BJ (cell line): ENCODE data around the gene CCDC192. TPM values are rescaled to one million over a fixed set of nuclear protein-coding genes. Genes with fewer than 3 reads are reported as not detected.

Source experiments
- CTCF ChIA-PET: fragments of 350-600 bp; formaldehyde crosslinking; extraction: SDS; loops from one replicate; lab custom pipeline; 2021; ENCODE audit warnings: antibody characterized with exemption, inconsistent platforms; lab: Yijun Ruan, JAX
- POLR2A ChIA-PET: fragments of 300-600 bp; sonication (Branson Sonifier 250); formaldehyde crosslinking; extraction: SDS; loops from one replicate; lab custom pipeline; 2021; ENCODE audit warnings: antibody characterized with exemption; lab: Charles Lee
- DNase-seq: peaks from one replicate; pipeline ENCODE4 v3.0.0-alpha.2; 2011; ENCODE audit warnings: low read depth
- H3K27me3 ChIP-seq: 2 replicates; pipeline ENCODE4 v1.6.0; 2011; ENCODE audit warnings: low read length; ENCODE audit not compliant: control insufficient read depth, insufficient read depth
- H3K36me3 ChIP-seq: 2 replicates; pipeline ENCODE4 v1.5.1; 2011; ENCODE audit warnings: low read length; ENCODE audit not compliant: control insufficient read depth, insufficient read depth
- H3K4me3 ChIP-seq: 2 replicates; pipeline ENCODE4 v1.5.1; 2011; ENCODE audit warnings: low read depth, mild to moderate bottlenecking, control low read depth, low read length
- polyA plus RNA-seq: library from polyadenylated mRNA; depleted of rRNA; stranded (reverse); fragments of >200 nt; gene quantifications from 2 replicates; pipeline ENCODE4 v1.2.3, GENCODE V29; 2011
- TF ChIP-seq, protein P1 (sequence below): IDR thresholded peaks from 2 replicates; pipeline ENCODE4 v1.5.1; 2011; ENCODE audit warnings: low read depth, mild to moderate bottlenecking, control low read depth, inconsistent platforms, low read length, moderate library complexity; ENCODE audit not compliant: insufficient read depth

The CCDC192 gene
- polyA plus RNA-seq, 1 experiment = not detected

- no peak for DNase-seq
- ChIA-PET CTCF (interaction anchor here (1.2 kb wide), 1 partner anchor 8 kb away, joined by 3 read pairs; no protein-coding TSS in a partner anchor), POLR2A (no interaction called here)
- TF ChIP-seq, protein P1, sequence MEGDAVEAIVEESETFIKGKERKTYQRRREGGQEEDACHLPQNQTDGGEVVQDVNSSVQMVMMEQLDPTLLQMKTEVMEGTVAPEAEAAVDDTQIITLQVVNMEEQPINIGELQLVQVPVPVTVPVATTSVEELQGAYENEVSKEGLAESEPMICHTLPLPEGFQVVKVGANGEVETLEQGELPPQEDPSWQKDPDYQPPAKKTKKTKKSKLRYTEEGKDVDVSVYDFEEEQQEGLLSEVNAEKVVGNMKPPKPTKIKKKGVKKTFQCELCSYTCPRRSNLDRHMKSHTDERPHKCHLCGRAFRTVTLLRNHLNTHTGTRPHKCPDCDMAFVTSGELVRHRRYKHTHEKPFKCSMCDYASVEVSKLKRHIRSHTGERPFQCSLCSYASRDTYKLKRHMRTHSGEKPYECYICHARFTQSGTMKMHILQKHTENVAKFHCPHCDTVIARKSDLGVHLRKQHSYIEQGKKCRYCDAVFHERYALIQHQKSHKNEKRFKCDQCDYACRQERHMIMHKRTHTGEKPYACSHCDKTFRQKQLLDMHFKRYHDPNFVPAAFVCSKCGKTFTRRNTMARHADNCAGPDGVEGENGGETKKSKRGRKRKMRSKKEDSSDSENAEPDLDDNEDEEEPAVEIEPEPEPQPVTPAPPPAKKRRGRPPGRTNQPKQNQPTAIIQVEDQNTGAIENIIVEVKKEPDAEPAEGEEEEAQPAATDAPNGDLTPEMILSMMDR = no peak
- H3K36me3 ChIP-seq = no peaks in the 10 kb centered on the region
- no peaks in the 10 kb centered on the region for H3K27me3 ChIP-seq
- H3K4me3 ChIP-seq = no peak overlapping the region
These were observed 99.3 kb downstream of the CCDC192 start for GRCh38 chr5:127802477-127802865.

DNA sequence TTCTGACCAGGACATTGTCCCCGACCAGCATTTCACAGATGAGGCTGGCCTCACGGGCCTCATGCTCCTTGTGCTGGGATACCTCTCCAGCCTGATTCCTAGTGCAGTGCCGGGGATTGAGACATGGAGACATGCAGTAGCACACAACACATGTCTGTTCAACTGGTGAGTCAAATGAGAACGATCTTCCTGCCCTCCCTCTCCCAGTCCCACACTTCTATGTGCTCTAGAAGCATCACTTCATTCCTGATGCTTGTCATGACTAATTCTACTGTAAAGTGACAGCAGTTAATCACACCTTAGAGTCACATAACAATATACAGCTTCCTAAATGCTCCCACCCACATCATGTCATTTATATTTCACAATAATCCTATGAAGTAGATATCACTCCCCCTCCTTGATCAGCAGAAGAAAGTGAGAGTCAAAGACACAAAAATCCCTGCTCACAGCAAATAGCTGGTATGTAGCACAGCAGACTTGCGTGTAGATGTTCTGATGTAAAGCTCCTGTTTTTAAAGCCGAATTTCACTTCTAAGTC is 101.8 kb downstream of the CCDC192 start:
- DNase-seq = no peak

DNA sequence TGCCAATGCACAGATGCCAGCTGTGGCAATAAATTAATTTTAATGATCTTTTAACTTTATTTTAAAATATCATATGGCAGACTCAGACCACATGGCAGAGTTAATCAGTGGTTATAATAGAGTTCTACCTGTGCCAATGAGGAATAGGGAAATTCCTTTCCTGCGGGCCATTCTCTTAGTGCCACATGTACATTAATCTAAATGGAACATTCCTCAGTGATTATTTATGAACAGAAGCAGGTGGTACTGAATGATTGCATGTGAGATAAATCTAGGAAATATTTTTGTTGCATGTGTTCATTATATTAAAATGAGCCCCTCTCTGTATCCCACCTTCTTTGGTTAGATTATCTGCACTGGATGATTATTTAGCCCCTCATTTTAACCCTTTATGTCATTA is 102.3 kb downstream of the CCDC192 start:
- Histone ChIP-seq H3K36me3 (no peaks in the 10 kb centered on the region), H3K27me3 (no peaks in the 10 kb centered on the region), H3K4me3 (no peak overlapping the region)
- DNase-seq = no peak
- POLR2A ChIA-PET = no interaction called here
- CTCF ChIA-PET = no interaction called here
- TF ChIP-seq, protein P1 = no peak

More for the DNA sequence above, 101.8 kb downstream of the CCDC192 start:
- TF ChIP-seq, protein P1 = no peak
- no peaks in the 10 kb centered on the region for H3K27me3 ChIP-seq
- H3K4me3 ChIP-seq = no peak overlapping the region
- no peaks in the 10 kb centered on the region for H3K36me3 ChIP-seq
- ChIA-PET POLR2A (interaction anchor here (0.9 kb wide), 1 partner anchor 16 kb away, joined by 3 read pairs; no protein-coding TSS in a partner anchor), CTCF (no interaction called here)

- POLR2A ChIA-PET = no interaction called here
- Histone ChIP-seq H3K36me3 (no peaks in the 10 kb centered on the region), H3K27me3 (no peaks in the 10 kb centered on the region), H3K4me3 (no peak overlapping the region)
- DNase-seq = no peak
- TF ChIP-seq, protein P1 = no peak
- CTCF ChIA-PET = interaction anchor here (1.4 kb wide), 1 partner anchor 13 kb away, joined by 3 read pairs; no protein-coding TSS in a partner anchor
These were observed 103.6 kb downstream of the CCDC192 start for GRCh38 chr5:127806776-127807175.

DNA sequence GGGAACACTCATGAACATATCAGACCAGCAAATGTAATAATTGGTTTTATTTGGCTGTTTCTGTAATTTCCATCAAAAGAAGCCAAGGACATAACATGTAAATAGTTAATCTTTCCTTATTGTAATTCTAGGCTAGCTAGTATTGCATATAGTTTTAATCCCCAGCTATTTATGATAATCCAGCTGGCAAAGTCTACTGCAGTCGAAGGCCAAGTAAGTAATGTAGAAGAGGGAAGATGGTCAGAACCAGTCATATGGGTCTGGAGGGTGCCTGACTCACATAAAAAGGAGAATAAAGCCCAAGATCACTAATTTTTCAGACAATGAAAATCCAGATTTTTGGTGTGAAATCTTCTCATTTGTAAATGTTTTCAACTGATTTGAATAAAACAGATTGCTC is 106.3 kb downstream of the CCDC192 start:
- ChIA-PET POLR2A (no interaction called here), CTCF (no interaction called here)
- Histone ChIP-seq H3K36me3 (no peaks in the 10 kb centered on the region), H3K4me3 (no peak overlapping the region), H3K27me3 (no peaks in the 10 kb centered on the region)
- no peak for DNase-seq
- TF ChIP-seq, protein P1 = no peak
